ENCODE results near the gene DLG2. TPM values are rescaled to one million over a fixed set of nuclear protein-coding genes. Genes with fewer than 3 reads are reported as not detected.

The DLG2 gene
- total and polyA plus RNA-seq, 2 of the 8 experiments (the other 6 are each of a cell fraction or from before 2014, with no cell fraction given), result 1.7 to 14.3 TPM

GRCh38 chr11:84532364-84532763 lies 1094.8 kb downstream of the DLG2 start (continued):
- TF ChIP-seq SAP30 (IDR thresholded peaks at IDR 0.05; ENCODE audit: insufficient read depth, insufficient replicate concordance, low read length), result no peak
- no peak for TF ChIP-seq BCL11A (IDR thresholded peaks at IDR 0.05; ENCODE audit: low read depth in 2 of 2, low read length in 2 of 2)
- TF ChIP-seq PHF8 (conservative IDR thresholded peaks at IDR 0.05; ENCODE audit: low read depth, low read length), result no peak
- TF ChIP-seq CTCF (IDR thresholded peaks at IDR 0.05; ENCODE audit: control extremely low read depth in 1 of 3, insufficient read depth in 1 of 3, low read depth in 1 of 3, low read length in 3 of 3), result no peak
- no peak for TF ChIP-seq SP1 (IDR thresholded peaks at IDR 0.05; ENCODE audit: low read depth, low read length)
